VCaP (cell line): ENCODE measurements around the gene NEDD4L.
A peak's percentile ranks its signal among the peaks of the same experiment; 100 is the strongest.

ENCODE experiments used
- H3K27ac ChIP-seq: fragments of 450-650 bp; 2 replicates; pipeline ENCODE4 v1.5.1; 2017
- TF ChIP-seq, protein P1 (sequence below): fragments of 450-650 bp; conservative IDR thresholded peaks from 2 replicates; pipeline ENCODE4 v1.5.1; 2017; ENCODE audit warnings: mild to moderate bottlenecking, moderate library complexity

NEDD4L gene

DNA sequence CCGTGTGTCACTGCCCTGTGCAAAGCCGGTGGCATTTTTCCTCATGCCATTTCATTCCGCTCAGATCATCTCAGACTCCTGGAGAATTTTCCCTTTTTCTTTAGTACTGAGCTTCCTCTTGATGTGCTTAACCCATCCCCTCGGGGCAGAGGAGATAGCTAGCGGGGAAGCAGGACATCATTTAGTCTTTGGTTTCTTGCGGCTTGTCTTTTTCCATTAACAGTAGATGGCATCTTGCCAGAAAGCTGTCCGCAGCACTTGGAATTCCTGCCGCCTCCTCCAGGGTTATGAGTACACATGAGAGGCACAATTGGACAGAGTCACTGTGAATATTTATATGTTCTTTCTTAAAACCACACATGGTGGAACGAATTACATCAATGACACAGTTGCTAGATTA, 358.2 kb downstream of the NEDD4L start:
- peak overlapping the region; percentile 39 for H3K27ac ChIP-seq
- TF ChIP-seq, protein P1, sequence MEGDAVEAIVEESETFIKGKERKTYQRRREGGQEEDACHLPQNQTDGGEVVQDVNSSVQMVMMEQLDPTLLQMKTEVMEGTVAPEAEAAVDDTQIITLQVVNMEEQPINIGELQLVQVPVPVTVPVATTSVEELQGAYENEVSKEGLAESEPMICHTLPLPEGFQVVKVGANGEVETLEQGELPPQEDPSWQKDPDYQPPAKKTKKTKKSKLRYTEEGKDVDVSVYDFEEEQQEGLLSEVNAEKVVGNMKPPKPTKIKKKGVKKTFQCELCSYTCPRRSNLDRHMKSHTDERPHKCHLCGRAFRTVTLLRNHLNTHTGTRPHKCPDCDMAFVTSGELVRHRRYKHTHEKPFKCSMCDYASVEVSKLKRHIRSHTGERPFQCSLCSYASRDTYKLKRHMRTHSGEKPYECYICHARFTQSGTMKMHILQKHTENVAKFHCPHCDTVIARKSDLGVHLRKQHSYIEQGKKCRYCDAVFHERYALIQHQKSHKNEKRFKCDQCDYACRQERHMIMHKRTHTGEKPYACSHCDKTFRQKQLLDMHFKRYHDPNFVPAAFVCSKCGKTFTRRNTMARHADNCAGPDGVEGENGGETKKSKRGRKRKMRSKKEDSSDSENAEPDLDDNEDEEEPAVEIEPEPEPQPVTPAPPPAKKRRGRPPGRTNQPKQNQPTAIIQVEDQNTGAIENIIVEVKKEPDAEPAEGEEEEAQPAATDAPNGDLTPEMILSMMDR, result no peak; the same call in 1 of the 2 replicates

DNA sequence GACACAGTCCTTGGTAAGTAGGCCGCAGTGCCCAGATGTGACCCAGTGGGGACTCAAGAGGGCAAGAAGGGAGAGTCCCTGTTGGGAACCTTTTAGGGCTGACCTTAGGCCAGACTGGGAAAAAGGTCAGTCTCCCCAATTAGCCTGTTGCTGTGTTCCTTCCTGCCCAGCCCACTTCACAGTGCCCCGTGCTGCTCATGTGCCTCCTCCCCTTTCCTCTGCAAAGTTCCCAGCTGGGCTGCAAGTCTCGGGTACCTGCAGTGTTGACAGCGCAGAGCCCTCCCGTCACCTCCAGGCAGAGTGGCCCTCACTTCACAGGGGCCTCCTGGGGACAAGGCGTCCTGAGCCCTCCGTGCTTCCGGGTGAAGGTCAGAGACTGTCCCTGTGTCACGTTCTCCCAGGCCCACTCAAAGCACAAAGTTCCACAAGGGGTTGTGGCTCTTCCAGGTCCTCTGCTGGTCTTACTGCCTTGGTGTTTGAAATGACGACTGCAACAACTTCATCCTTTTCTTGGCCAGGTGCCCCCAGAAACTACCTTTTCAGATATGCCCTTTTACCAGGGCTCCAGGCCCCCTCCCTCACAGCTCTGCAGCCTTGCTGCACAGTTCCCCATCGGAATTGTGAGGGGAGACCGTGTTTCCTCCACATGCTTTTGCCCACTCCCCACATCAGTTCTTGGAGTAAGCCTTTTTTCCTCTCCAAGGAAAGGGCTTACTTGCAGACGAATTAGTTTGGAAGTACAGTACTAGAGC, 359.1 kb downstream of the NEDD4L start:
- peak overlapping the region; percentile 39 for H3K27ac ChIP-seq
- TF ChIP-seq, protein P1, result no peak

DNA sequence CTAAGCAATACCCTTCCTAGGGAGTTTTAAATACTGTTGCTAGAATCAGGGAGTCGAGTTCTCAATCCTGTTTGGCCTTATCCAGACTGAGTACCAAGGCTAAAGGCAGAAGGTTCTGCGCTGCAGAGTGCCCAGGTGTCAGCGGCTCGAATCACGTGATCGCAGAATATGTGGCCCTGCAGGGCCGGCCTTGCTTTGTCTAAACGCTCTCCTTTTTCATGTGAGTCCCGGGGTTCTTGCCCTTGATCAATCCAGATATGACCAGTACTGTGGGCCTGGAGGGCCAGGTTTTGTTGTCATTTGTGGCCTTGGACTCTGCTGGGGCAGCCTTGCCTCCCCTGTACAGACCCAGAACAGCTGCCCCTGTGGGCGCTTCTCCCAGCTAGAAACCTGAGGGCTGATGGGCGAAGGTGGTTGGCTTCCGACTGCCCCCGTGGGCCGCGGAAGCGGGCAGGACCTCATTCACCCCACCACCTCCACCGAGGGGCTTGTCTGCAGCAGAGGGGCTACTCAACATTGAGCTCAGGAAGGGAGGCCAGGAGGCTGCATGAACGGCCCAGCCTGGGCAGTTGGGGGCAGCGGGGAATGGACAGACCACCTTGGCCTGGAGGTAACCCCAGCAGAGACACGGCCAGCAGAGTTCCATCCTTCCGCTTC, 359.9 kb downstream of the NEDD4L start:
- TF ChIP-seq, protein P1, result no peak
- H3K27ac ChIP-seq, result no peak overlapping the region

DNA sequence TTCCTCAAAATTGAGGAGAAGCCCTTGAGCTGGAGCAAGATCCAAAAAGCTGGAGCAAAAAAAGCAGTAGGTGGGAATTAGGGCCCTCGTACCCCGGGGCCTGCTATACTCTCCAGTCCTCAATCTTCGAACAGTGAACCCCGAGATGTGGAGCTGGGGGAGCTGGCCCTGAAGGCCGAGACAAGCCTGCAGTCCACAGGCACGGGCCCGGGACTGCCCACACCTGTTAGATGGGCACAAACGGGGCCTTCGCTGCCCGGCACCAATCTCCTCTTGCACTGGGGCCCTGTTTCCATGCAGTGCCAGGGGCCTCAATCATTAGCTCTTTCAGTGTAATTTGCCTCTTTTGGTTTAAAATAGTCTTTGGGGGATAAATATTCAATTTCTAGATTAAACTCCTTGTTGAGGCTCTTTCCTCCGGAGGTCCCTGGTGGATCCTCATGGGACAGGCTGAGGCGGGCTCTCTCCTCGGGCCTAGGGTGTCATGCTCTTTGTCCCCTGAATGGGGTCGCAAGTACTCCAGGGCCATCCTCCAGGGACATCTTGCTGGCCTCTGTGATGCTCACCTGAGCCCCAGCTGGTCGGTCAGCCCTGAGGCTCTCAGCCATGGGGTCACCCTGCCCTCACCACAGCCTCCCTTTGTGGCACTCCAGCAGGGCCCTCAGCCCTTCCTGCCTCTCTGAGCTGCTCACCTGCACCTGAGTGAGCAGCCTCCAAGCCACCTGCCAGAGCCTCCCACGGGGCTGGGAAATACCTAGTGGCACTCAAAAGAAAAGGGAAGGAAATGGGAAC, 361.3 kb downstream of the NEDD4L start:
- TF ChIP-seq, protein P1, result no peak
- no peak overlapping the region for H3K27ac ChIP-seq

DNA sequence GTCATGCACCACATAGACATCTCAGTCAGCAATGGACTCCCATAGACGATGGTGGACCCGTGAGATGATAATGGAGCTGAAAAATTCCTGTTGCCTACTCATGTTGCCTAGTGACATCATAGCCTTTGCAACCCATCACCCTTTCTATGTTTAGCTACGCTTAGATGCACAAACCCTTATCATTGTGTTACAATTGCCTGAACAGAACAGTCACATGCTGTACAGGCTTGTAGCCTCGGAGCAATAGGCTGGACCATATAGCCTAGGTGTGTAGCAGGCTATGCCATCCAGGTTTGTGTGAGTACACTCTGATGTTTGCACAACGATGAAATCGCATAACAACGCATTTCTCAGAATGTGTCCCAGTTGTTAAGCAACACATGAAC, 363.2 kb downstream of the NEDD4L start:
- TF ChIP-seq, protein P1, result no peak
- no peak overlapping the region for H3K27ac ChIP-seq

DNA sequence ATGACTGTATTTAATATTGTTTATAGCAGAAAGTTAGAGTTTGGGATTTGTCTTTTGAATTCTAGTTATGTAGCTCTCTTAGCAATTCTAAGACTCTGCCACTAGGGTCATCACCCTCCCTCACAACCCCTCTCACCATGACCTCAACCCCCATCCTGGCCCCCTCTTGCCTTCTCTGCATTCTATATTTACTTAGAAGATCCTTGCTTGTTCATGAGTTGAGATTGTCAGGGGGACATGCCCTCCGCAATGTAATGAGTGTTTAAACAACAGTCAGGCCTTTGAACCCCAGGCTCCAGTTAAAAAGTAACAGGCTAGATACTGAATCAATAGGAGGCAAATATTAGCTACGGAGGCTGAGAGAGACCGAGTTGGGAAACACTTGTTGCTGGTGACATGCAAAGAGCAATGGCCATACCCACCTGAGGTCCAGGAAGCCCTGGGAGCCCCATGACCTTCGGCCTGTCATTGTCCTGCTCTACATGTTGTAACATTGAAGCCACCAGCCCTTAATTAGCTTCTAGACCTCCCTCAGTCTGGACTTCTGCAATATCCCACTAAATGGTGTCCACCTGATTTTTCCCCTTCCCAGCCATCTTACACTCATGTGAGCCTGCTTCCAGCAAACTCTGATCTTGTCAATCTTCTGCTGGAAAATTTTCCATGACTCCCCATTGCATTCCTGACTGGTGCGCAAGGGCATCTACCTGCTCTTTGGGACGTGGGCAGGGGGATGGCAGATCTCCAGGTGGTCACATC, 363.8 kb downstream of the NEDD4L start:
- TF ChIP-seq, protein P1, result no peak
- no peak overlapping the region for H3K27ac ChIP-seq
